Measurements from ENCODE around the gene BCR.

Gene BCR

DNA sequence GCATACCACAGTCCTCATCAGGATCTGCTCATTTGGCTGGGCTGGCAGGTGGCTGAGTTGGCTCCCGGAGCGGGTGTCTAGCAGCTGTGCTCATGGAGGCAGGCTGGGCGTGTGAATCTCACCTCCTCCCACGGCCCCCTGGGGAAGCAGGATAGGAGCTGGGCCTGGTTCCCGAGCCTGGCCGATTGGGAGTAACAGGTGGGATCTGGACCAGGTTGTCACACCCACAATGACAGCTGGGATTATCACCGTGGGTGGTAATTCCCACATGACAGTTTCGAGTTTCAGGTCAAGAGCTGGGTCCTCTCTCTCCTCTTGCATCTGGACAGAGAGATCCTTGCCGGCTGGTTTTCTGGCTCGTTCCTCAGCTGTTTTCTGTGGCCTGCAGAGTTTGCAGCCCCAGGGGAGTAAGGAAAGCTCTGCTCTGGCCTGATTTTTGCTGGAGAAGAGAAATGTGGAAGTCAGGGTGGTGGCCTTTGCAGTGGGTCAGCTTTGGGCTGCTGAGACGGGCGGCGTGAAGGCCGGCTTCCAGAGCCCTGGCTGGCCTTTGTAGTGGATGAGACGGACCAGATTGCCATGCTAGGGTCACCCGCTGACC is 57.0 kb downstream of the BCR start:
- Mint-ChIP-seq H3K9me3 (peaks cover 4% of the 10 kb centered on the region), H3K27ac (peak overlapping the region; percentile 52 to 78 (median 75)), H3K4me3 (peak overlapping the region in 2 of 3 experiments; percentile 6 to 49), H3K4me1 (peaks cover 54% of the 10 kb centered on the region), H3K27me3 (ENCODE audit: low read depth) (peaks cover 36% of the 10 kb centered on the region), H3K36me3 (ENCODE audit: low read depth) (peaks cover 14% of the 10 kb centered on the region)
- TF ChIP-seq, protein P1, sequence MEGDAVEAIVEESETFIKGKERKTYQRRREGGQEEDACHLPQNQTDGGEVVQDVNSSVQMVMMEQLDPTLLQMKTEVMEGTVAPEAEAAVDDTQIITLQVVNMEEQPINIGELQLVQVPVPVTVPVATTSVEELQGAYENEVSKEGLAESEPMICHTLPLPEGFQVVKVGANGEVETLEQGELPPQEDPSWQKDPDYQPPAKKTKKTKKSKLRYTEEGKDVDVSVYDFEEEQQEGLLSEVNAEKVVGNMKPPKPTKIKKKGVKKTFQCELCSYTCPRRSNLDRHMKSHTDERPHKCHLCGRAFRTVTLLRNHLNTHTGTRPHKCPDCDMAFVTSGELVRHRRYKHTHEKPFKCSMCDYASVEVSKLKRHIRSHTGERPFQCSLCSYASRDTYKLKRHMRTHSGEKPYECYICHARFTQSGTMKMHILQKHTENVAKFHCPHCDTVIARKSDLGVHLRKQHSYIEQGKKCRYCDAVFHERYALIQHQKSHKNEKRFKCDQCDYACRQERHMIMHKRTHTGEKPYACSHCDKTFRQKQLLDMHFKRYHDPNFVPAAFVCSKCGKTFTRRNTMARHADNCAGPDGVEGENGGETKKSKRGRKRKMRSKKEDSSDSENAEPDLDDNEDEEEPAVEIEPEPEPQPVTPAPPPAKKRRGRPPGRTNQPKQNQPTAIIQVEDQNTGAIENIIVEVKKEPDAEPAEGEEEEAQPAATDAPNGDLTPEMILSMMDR (IDR thresholded peaks at IDR 0.05; ENCODE audit: unreplicated experiment in 3 of 3): no peak

DNA sequence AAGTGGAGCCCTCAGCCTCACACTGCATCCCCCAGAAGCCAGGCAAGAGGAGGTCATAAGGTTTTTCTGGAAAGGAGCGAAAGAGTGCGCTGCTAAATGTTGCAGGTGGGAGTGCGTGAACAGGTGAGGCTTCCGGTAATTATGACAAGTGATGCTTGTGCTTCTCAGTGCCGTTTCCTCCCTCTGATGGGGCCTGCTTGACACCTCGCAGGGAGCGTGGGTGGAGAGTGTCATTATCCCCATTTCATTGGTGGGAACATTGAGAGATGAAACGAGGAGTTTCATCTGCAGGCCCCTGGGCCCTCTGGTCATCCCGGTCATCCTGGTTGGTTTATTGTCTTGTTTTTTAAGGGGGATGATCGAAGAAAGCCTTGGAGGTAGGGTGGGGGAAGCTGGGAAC is 57.5 kb downstream of the BCR start:
- Mint-ChIP-seq H3K27me3 (ENCODE audit: low read depth) (peaks cover 42% of the 10 kb centered on the region), H3K9me3 (peaks cover 4% of the 10 kb centered on the region), H3K4me3 (peak overlapping the region in 1 of 3 experiments; percentile 49), H3K27ac (peak overlapping the region; percentile 52 to 78 (median 75)), H3K36me3 (ENCODE audit: low read depth) (peaks cover 14% of the 10 kb centered on the region), H3K4me1 (peaks cover 56% of the 10 kb centered on the region)
- TF ChIP-seq, protein P1 (IDR thresholded peaks at IDR 0.05; ENCODE audit: unreplicated experiment in 3 of 3): no peak

DNA sequence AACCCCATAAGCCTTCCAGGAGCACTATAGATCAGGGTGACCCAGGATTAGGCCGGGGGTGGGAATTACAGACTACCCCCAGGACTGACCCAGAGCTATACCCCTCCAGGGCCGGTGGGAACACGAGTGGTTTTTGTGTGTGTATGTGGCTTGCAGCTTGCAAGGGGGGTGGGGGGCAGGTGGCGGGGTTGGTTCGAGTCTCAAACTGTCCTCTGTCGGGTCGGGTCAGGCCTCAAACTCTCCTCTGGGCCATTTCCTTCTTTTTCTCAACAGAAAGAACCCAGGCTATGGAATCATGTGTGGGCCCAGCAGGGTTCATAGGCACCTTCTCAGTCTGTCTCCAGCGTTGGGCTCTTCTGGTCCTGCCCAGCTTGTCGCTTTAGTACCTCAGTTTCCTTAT is 58.4 kb downstream of the BCR start:
- H3K4me3 Mint-ChIP-seq: no peak overlapping the region
- peaks cover 49% of the 10 kb centered on the region for H3K27me3 Mint-ChIP-seq (ENCODE audit: low read depth)

DNA sequence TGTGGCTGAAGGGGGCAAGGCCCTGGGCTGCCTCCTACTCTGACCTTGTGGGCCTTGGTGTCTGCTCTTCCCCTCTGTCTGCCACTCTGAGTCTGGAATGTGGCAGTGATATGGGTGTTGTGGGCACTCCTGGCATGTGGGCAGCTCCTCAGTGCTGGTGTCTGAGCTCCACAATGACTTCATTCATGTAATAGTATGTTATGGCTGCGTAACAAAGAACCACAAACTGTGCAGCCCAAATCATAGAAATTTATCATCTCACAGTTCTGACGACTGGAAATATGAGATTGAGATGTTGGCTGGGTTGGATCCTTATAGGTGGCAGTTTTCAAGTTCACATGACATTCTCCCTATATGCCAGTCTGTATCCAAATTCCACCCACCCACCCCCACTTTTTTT is 59.1 kb downstream of the BCR start:
- peaks cover 8% of the 10 kb centered on the region for H3K36me3 Mint-ChIP-seq (ENCODE audit: low read depth)
- H3K4me3 Mint-ChIP-seq: no peak overlapping the region
- peaks cover 4% of the 10 kb centered on the region for H3K9me3 Mint-ChIP-seq
- H3K27ac Mint-ChIP-seq: no peak overlapping the region
- H3K4me1 Mint-ChIP-seq: peaks cover 56% of the 10 kb centered on the region
- peaks cover 54% of the 10 kb centered on the region for H3K27me3 Mint-ChIP-seq (ENCODE audit: low read depth)
- TF ChIP-seq, protein P1 (IDR thresholded peaks at IDR 0.05; ENCODE audit: unreplicated experiment in 3 of 3): no peak

More for the DNA sequence above, 58.4 kb downstream of the BCR start:
- peaks cover 56% of the 10 kb centered on the region for H3K4me1 Mint-ChIP-seq
- peaks cover 14% of the 10 kb centered on the region for H3K36me3 Mint-ChIP-seq (ENCODE audit: low read depth)
- TF ChIP-seq, protein P1 (IDR thresholded peaks at IDR 0.05; ENCODE audit: unreplicated experiment in 3 of 3): no peak
- peaks cover 4% of the 10 kb centered on the region for H3K9me3 Mint-ChIP-seq
- no peak overlapping the region for H3K27ac Mint-ChIP-seq

DNA sequence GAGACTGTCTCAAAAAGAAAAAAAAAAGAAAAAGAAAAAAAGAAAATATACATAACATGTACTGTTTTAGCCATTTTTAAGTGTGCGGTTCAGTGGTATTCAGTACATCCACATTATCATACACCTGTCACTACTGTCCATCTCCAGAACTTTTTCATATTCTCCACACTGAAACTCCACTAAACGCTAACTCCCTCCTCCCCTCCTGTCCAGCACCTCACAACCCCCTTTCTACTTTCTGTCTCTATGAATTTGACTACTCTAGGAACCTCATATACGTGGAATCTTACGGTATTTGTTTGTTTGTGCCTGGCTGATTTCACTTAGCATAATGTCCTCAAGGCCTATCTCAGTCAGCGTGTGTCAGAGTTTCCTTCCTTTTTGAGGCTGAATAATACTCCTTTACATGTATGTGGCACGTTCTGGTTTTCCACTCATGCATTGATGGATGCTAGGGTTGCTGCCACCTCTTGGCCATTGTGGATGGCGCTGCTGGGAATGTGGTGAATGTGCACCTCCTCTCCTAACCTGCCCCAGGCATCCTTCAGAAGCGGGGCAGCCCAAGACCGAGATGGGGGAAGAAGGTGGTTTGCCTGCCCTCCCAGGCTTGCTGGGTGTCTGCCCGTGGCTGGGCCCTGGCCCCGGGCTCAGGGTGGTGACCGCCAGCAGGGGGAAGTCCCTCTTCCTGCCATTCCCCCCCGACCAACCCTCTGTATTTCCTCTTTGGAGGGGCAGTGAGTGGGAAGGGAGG is 60.5 kb downstream of the BCR start:
- H3K27me3 Mint-ChIP-seq (ENCODE audit: low read depth): peaks cover 54% of the 10 kb centered on the region

More for the DNA sequence above, 60.5 kb downstream of the BCR start:
- H3K27ac Mint-ChIP-seq: no peak overlapping the region
- H3K36me3 Mint-ChIP-seq (ENCODE audit: low read depth): peaks cover 7% of the 10 kb centered on the region
- H3K4me1 Mint-ChIP-seq: peaks cover 56% of the 10 kb centered on the region
- TF ChIP-seq, protein P1 (IDR thresholded peaks at IDR 0.05; ENCODE audit: unreplicated experiment in 3 of 3): peak in 1 of 3 experiments; percentile 18
- H3K4me3 Mint-ChIP-seq: no peak overlapping the region
- peaks cover 4% of the 10 kb centered on the region for H3K9me3 Mint-ChIP-seq
